C4-2B (cell line): ENCODE measurements around the gene NR3C2.

Experiments
- CTCF ChIP-seq: fragments of 450-650 bp; conservative IDR thresholded peaks from 2 replicates; pipeline ENCODE4 v1.5.1; 2017; ENCODE audit warnings: mild to moderate bottlenecking
- ZFX ChIP-seq: fragments of 450-650 bp; IDR thresholded peaks from 2 replicates; pipeline ENCODE4 v1.6.1; 2017

- TF ChIP-seq CTCF (no peak), ZFX (no peak)
Observed at GRCh38 chr4:148333265-148333664, 108.9 kb downstream of the NR3C2 start.
